HG02852 (cell line): ENCODE results near the gene TSPAN11.
A peak's percentile ranks its signal among the peaks of the same experiment; 100 is the strongest.

Experiments used
- ATAC-seq: cut with Tn5 transposase; IDR thresholded peaks from one replicate; pipeline ENCODE4 v1.9.1; 2021; ENCODE audit warnings: mild to moderate bottlenecking, moderate library complexity; ENCODE audit not compliant: unreplicated experiment

Gene TSPAN11

GRCh38 chr12:30976206-30976605 lies 49.7 kb downstream of the TSPAN11 start:
- no peak for ATAC-seq

GRCh38 chr12:30977124-30977523 lies 50.6 kb downstream of the TSPAN11 start:
- ATAC-seq: no peak

GRCh38 chr12:30977537-30978349 lies 51.2 kb downstream of the TSPAN11 start:
- no peak for ATAC-seq

- no peak for ATAC-seq
Observed at GRCh38 chr12:30978639-30979038, 52.1 kb downstream of the TSPAN11 start.

GRCh38 chr12:30979371-30980259 lies 53.1 kb downstream of the TSPAN11 start:
- ATAC-seq: no peak

GRCh38 chr12:30980955-30981662 lies 54.6 kb downstream of the TSPAN11 start:
- ATAC-seq: no peak

GRCh38 chr12:30982413-30982812 lies 55.9 kb downstream of the TSPAN11 start:
- no peak for ATAC-seq

- ATAC-seq: peak; percentile 59
Observed at GRCh38 chr12:30985814-30986452, 59.4 kb downstream of the TSPAN11 start.

GRCh38 chr12:30988086-30988485 lies 61.5 kb downstream of the TSPAN11 start:
- ATAC-seq: no peak

- no peak for ATAC-seq
Observed at GRCh38 chr12:30988646-30989286, 62.2 kb downstream of the TSPAN11 start.

- ATAC-seq: no peak
Observed at GRCh38 chr12:30989754-30990153, 63.2 kb downstream of the TSPAN11 start.

GRCh38 chr12:30990316-30990715 lies 63.8 kb downstream of the TSPAN11 start:
- ATAC-seq: no peak

- ATAC-seq: no peak
Observed at GRCh38 chr12:30990776-30991175, 64.2 kb downstream of the TSPAN11 start.

- no peak for ATAC-seq
Observed at GRCh38 chr12:30991466-30991865, 64.9 kb downstream of the TSPAN11 start.

- ATAC-seq: no peak
Observed at GRCh38 chr12:30992381-30992780, 65.8 kb downstream of the TSPAN11 start.

- no peak for ATAC-seq
Observed at GRCh38 chr12:30993766-30994165, 67.2 kb downstream of the TSPAN11 start.

- ATAC-seq: no peak
Observed at GRCh38 chr12:30994274-30994673, 67.7 kb downstream of the TSPAN11 start.

GRCh38 chr12:30996255-30996654 lies 69.7 kb downstream of the TSPAN11 start:
- no peak for ATAC-seq

- no peak for ATAC-seq
Observed at GRCh38 chr12:30996752-30997151, 70.2 kb downstream of the TSPAN11 start.

GRCh38 chr12:30997685-30998440 lies 71.3 kb downstream of the TSPAN11 start:
- no peak for ATAC-seq
